Activated T-cell treated with anti-CD3 and anti-CD28 coated beads for 24 hours (primary cell): ENCODE data around the gene SULT1B1.

ENCODE experiments used
- DNase-seq: peaks from one replicate; pipeline ENCODE4 v3.0.0-alpha.2; 2020; ENCODE audit warnings: low read depth

The SULT1B1 gene

GRCh38 chr4:69697536-69698242 lies 62.7 kb downstream of the SULT1B1 start:
- no peak for DNase-seq

GRCh38 chr4:69689599-69689998 lies 70.8 kb downstream of the SULT1B1 start:
- no peak for DNase-seq

- DNase-seq, result no peak
These were observed 75.6 kb downstream of the SULT1B1 start for GRCh38 chr4:69684804-69685203.
